LNCAP (cell line): ENCODE data around the gene FBXL15.
A peak's percentile ranks its signal among the peaks of the same experiment; 100 is the strongest.

Source experiments
- TF ChIP-seq, protein P1 (sequence below): fragments of 450-650 bp; IDR thresholded peaks from 2 replicates; pipeline ENCODE4 v1.5.1; 2017; ENCODE audit warnings: mild to moderate bottlenecking

FBXL15 gene

DNA sequence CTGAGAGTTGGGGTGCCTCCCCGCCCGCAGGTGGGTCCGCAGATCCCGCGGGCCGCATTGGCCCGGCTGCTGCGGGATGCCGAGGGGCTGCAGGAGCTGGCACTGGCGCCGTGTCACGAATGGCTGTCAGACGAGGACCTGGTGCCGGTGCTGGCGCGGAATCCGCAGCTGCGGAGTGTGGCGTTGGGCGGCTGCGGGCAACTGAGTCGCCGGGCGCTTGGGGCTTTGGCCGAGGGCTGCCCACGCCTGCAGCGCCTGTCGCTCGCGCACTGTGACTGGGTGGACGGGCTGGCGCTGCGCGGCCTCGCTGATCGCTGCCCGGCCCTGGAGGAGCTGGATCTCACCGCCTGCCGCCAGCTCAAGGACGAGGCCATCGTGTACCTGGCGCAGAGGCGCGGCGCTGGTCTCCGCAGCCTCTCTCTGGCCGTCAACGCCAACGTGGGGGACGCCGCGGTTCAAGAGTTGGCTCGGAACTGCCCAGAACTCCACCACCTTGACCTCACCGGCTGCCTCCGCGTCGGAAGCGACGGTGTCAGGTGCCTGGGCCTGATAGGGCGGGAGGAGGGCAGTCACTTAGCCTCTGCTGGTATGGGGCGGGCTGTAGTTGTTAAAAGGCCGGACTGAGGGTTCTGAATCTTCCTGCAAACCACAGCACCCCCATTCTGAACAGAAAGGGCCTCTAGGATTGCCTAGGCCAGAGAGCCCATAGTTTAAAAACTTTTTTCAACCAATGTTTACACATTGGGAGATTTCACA lies 1.3 kb downstream of the FBXL15 start:
- TF ChIP-seq, protein P1, sequence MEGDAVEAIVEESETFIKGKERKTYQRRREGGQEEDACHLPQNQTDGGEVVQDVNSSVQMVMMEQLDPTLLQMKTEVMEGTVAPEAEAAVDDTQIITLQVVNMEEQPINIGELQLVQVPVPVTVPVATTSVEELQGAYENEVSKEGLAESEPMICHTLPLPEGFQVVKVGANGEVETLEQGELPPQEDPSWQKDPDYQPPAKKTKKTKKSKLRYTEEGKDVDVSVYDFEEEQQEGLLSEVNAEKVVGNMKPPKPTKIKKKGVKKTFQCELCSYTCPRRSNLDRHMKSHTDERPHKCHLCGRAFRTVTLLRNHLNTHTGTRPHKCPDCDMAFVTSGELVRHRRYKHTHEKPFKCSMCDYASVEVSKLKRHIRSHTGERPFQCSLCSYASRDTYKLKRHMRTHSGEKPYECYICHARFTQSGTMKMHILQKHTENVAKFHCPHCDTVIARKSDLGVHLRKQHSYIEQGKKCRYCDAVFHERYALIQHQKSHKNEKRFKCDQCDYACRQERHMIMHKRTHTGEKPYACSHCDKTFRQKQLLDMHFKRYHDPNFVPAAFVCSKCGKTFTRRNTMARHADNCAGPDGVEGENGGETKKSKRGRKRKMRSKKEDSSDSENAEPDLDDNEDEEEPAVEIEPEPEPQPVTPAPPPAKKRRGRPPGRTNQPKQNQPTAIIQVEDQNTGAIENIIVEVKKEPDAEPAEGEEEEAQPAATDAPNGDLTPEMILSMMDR, result no peak

DNA sequence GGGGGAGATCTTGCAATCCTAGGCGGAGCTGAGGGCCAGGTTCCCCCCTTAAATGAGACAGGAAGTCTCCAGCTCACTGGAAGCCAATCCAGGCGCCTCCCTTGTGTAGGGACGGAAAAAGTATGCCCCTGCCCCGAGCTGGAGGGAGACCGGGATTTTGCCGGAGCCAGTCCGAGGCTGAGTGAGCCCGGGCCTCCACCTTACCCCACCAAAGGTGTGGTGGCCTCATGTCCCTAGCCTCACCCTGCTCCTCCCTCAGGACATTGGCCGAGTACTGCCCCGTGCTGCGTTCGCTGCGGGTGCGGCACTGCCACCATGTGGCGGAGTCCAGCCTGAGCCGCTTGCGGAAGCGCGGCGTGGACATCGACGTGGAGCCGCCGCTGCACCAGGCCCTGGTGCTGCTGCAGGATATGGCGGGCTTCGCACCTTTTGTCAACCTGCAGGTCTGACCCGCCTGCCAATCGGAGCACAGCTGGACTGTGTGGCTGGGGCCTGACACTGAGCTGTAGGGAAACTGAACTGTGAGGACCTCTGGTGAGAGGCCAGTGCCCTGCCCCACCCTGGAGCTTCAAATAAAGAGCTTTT lies 2.0 kb downstream of the FBXL15 start:
- TF ChIP-seq, protein P1, result peak; percentile 90

DNA sequence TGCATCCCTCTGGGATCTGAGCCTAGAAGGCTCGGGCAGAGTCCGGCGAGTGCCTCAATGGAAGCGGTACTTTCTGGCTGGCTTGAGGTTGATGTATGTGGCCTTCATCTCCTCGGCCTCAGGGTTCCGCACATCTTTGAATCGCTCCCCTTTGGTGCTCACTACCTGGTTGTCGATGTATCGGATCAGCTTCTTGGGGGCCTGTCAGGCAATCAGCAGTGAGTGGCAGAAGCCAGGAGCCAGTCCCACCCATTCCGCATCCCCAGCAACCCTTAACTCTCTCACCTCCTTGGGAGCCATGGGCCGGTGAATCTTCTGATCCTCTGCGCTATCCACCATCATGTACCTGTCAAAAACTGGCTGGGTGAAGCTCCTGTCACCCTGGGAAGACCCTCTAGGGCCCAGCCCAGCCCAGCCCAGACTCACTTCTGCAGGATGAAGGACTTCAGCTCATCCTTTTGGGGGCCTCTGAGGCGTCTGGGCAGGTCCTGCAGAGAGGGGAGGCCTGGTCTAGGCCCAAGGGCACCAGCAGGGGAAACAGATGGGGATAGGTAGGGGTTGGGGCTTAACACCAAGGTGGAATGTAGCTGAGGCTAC lies 2.8 kb downstream of the FBXL15 start:
- TF ChIP-seq, protein P1, result no peak

DNA sequence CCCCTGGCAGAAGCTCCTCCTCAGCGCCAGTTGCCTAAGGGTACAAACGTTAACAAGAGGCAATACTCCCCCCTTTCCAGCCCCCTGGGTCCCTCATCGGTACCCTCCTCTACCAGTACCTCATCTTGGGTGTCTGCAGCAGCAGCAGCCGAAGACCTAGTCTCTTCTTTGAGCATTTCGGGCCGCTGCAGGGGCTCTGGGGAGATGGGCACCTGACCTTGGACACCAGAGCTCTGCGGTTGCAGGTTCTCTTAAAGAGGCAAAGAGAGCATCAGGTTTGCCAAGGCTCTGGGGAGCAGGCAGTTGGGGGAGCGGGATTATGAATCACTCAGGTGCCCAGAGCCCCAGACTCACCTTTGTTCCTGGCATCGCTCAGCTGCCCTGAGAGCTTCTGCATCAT lies 3.5 kb downstream of the FBXL15 start:
- TF ChIP-seq, protein P1, result no peak

DNA sequence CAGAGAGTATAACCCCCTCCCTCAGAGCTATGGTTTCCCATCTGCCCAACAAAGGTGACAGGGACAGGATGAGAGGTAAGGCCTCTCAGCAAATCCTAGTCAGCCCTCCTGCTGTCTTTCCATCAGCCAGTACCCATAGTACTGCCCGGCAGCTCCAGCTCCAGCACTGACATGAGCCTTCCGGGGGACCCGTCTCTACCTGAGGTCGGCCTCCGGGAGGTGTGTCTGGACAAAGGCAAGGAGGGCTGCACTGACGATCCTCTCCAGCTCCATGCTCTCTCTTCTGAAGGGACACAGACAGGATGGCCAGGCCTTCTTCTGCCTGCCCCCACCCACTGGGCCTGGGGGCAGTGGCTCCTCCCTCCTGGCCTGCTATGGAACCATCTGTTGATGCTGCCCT lies 4.3 kb downstream of the FBXL15 start:
- TF ChIP-seq, protein P1, result no peak

DNA sequence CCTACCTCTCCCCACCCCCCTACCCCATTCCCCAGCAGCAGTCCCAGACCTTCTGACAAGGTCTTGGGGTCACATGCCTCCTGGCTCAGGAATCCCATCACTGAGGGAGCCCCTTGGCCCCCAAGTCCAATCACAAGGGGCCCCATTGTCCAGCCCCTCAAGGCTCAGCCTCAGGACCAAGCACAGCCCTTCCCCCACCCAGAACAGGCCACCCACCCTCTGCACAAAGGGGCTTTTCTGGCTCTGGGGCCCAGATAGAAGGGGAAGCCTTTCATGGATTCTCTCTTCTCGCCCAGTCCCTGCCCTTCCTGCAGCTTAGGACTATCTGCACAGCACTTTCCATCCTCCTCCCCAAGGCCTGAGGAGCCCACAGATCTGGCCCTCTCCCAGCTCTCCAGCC lies 4.8 kb downstream of the FBXL15 start:
- TF ChIP-seq, protein P1, result no peak

DNA sequence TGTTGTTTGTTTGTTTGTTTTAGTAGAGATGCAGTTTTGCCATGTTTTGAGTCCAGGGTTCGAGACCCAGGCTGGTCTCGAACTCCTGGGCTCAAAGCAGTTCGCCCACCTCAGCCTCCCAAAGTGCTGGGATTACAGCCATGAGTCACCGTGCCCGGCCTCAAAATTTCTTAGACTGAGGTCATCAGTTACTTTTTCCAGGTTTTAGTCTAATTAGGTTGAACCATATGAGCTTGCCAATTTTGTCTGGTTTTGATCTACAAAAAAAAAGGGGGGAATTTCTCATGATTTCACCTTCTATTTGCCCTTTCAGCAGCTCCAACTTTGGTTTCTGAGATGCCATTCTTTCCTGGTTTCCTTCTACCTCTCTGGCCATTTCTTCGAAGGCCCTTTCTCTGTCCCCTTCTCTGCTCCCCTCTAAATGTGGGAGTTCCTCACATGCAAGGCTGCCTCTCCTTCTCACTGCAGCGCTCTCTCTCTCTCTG lies 6.2 kb downstream of the FBXL15 start:
- TF ChIP-seq, protein P1, result no peak
